SK-N-SH (cell line): ENCODE results near the gene CYBA. TPM values are rescaled to one million over a fixed set of nuclear protein-coding genes. Genes with fewer than 3 reads are reported as not detected.
A peak's percentile ranks its signal among the peaks of the same experiment; 100 is the strongest.

ENCODE experiments used
- CTCF ChIA-PET: fragments of 300-600, 350-600 bp; formaldehyde crosslinking; extraction: SDS; loops from one replicate; lab custom pipeline; 2021; lab: Yijun Ruan, JAX
- POLR2A ChIA-PET: fragments of 350-600 bp; sonication (Branson Sonifier 250); formaldehyde crosslinking; extraction: SDS; loops from one replicate; lab custom pipeline; 2020; ENCODE audit warnings: antibody characterized with exemption, inconsistent platforms; lab: Yijun Ruan, JAX
- DNase-seq: peaks from one replicate; pipeline ENCODE4 v3.0.0; 2012
- H2AFZ ChIP-seq: fragments of 200-600 bp; sonication (generic); 2 replicates; pipeline ENCODE4 v1.8.1; 2016; ENCODE audit warnings: antibody characterized with exemption, mild to moderate bottlenecking, low read depth
- H3F3A ChIP-seq: fragments of 200-600 bp; sonication (generic); replicated peaks from 2 replicates; pipeline ENCODE3; 2016; ENCODE audit warnings: antibody characterized with exemption, mild to moderate bottlenecking; ENCODE audit not compliant: insufficient read depth
- H3K27ac ChIP-seq, 2 experiments: fragments of 200-500 bp in 1 of 2; fragments of 200-600 bp in 1 of 2; sonication (Bioruptor generic) in 1 of 2; sonication (generic), shearing (Covaris generic) in 1 of 2; 2 replicates each; pipeline versions ENCODE4 v1.5.1 to v1.6.1; 2014 to 2016; ENCODE audit warnings: low read depth in 2 of 2, inconsistent platforms in 1 of 2, low read length in 1 of 2, mild to moderate bottlenecking in 1 of 2, mixed read lengths in 1 of 2
- H3K27me3 ChIP-seq: fragments of 200-600 bp; sonication (generic), shearing (Covaris generic); 2 replicates; pipeline ENCODE4 v1.6.1; 2016; ENCODE audit warnings: mixed run types; ENCODE audit not compliant: insufficient read depth
- H3K36me3 ChIP-seq, 2 experiments: fragments of 200-500 bp in 1 of 2; fragments of 200-600 bp in 1 of 2; sonication (Bioruptor generic) in 1 of 2; sonication (generic) in 1 of 2; replicated peaks in 1 of 2; 2 replicates each; pipeline versions ENCODE3 to v1.5.1; 2014 to 2016; ENCODE audit warnings: low read length in 1 of 2, mild to moderate bottlenecking in 1 of 2; ENCODE audit not compliant: insufficient read depth in 2 of 2, control insufficient read depth in 1 of 2
- H3K4me1 ChIP-seq, 2 experiments: fragments of 200-500 bp in 1 of 2; fragments of 200-600 bp in 1 of 2; sonication (Bioruptor generic) in 1 of 2; sonication (generic), shearing (Covaris generic) in 1 of 2; 2 replicates each; pipeline versions ENCODE4 v1.5.1 to v1.6.1; 2014 to 2016; ENCODE audit warnings: low read depth in 1 of 2, low read length in 1 of 2, mixed run types in 1 of 2; ENCODE audit not compliant: insufficient read depth in 2 of 2, control insufficient read depth in 1 of 2
- H3K4me2 ChIP-seq: fragments of 200-600 bp; sonication (generic), shearing (Covaris generic); 2 replicates; pipeline ENCODE4 v1.6.1; 2017; ENCODE audit warnings: mixed run types
- H3K4me3 ChIP-seq, 2 experiments: fragments of 200-500 bp in 1 of 2; fragments of 200-600 bp in 1 of 2; sonication (Bioruptor generic) in 1 of 2; sonication (generic), shearing (Covaris generic) in 1 of 2; 2 replicates each; pipeline versions ENCODE4 v1.5.1 to v1.8.1; 2014 to 2016; ENCODE audit warnings: low read depth in 2 of 2, inconsistent platforms in 1 of 2, low read length in 1 of 2, mild to moderate bottlenecking in 1 of 2, mixed read lengths in 1 of 2, moderate library complexity in 1 of 2
- H3K79me2 ChIP-seq: fragments of 200-600 bp; sonication (generic); 2 replicates; pipeline ENCODE4 v1.8.1; 2017; ENCODE audit warnings: mild to moderate bottlenecking; ENCODE audit not compliant: insufficient read depth
- H3K9ac ChIP-seq: fragments of 200-600 bp; sonication (generic); 2 replicates; pipeline ENCODE4 v1.6.1; 2017; ENCODE audit warnings: mixed run types
- H3K9me2 ChIP-seq: fragments of 200-600 bp; sonication (generic); 2 replicates; pipeline ENCODE4 v1.6.1; 2017; ENCODE audit warnings: mixed run types
- H3K9me3 ChIP-seq: fragments of 200-600 bp; sonication (generic); 2 replicates; pipeline ENCODE4 v1.6.1; 2017; ENCODE audit warnings: mixed run types, mild to moderate bottlenecking, moderate library complexity
- H4K20me1 ChIP-seq: fragments of 200-600 bp; sonication (generic); 2 replicates; pipeline ENCODE4 v1.6.1; 2017; ENCODE audit warnings: mild to moderate bottlenecking, mixed run types; ENCODE audit not compliant: insufficient read depth
- EP300 ChIP-seq, 2 experiments: IDR thresholded peaks; 2 replicates each; pipeline versions ENCODE4 v1.4.0 to v1.6.1; 2012; ENCODE audit warnings: borderline replicate concordance in 1 of 2, low read depth in 1 of 2, low read length in 1 of 2
- EZH2phosphoT487 ChIP-seq: fragments of 200-600 bp; sonication (generic); IDR thresholded peaks from 2 replicates; pipeline ENCODE4 v1.6.1; 2017; ENCODE audit warnings: low read depth, mixed run types, mild to moderate bottlenecking, antibody characterized with exemption, moderate library complexity, borderline replicate concordance
- FOXM1 ChIP-seq: IDR thresholded peaks from 2 replicates; pipeline ENCODE4 v1.4.0; 2012; ENCODE audit warnings: low read depth, mild to moderate bottlenecking
- GABPA ChIP-seq: IDR thresholded peaks from 2 replicates; pipeline ENCODE4 v1.4.0; 2012; ENCODE audit warnings: low read depth, mild to moderate bottlenecking
- MEF2A ChIP-seq: IDR thresholded peaks from 2 replicates; pipeline ENCODE4 v1.4.0; 2012; ENCODE audit warnings: low read depth, borderline replicate concordance
- MXI1 ChIP-seq: IDR thresholded peaks from 2 replicates; pipeline ENCODE4 v1.6.1; 2012; ENCODE audit warnings: mild to moderate bottlenecking, low read depth, low read length, improper control_type of control experiment
- NRF1 ChIP-seq: IDR thresholded peaks from 2 replicates; pipeline ENCODE4 v1.6.1; 2012; ENCODE audit warnings: low read depth, mild to moderate bottlenecking, low read length
- POLR2AphosphoS5 ChIP-seq: IDR thresholded peaks from 2 replicates; pipeline ENCODE4 v1.6.1; 2012; ENCODE audit warnings: low read depth, low read length
- RFX5 ChIP-seq: IDR thresholded peaks from 2 replicates; pipeline ENCODE4 v1.6.1; 2012; ENCODE audit warnings: mild to moderate bottlenecking, improper control_type of control experiment, low read length
- SIN3A ChIP-seq: IDR thresholded peaks from 2 replicates; pipeline ENCODE4 v1.6.1; 2012; ENCODE audit warnings: low read depth, mild to moderate bottlenecking, low read length, moderate library complexity, borderline replicate concordance
- TEAD4 ChIP-seq: IDR thresholded peaks from 2 replicates; pipeline ENCODE4 v1.4.0; 2012; ENCODE audit warnings: mild to moderate bottlenecking, borderline replicate concordance; ENCODE audit not compliant: insufficient read depth
- USF1 ChIP-seq: IDR thresholded peaks from 2 replicates; pipeline ENCODE4 v1.4.0; 2012; ENCODE audit warnings: low read depth, borderline replicate concordance
- ZBTB33 ChIP-seq: IDR thresholded peaks from 2 replicates; pipeline ENCODE4 v1.4.0; 2012; ENCODE audit warnings: low read depth, borderline replicate concordance
- WGBS: methylation state at CpG from one replicate; pipeline ENCODE4 v1.1.6; 2017; ENCODE audit warnings: low lambda C conversion rate; 5-methylcytosine and 5-hydroxymethylcytosine counted together
- polyA plus RNA-seq, 3 experiments: library from polyadenylated mRNA; depleted of rRNA; stranded (reverse); fragments of >200 nt; gene quantifications; 2 replicates each; pipeline ENCODE4 v1.2.3, GENCODE V29; 2012
- TF ChIP-seq, protein P1 (sequence below): fragments of 150-350 bp; IDR thresholded peaks from 2 replicates; pipeline ENCODE4 v1.6.1; 2017; ENCODE audit warnings: antibody characterized with exemption, low read length, low read depth, borderline replicate concordance
- TF ChIP-seq, protein P2 (sequence below): IDR thresholded peaks from 2 replicates; pipeline ENCODE4 v1.4.0; 2012; ENCODE audit warnings: low read depth
- TF ChIP-seq, protein P3 (sequence below): fragments of 200-600 bp; sonication (generic); IDR thresholded peaks from 2 replicates; pipeline ENCODE4 v1.6.1; 2017; ENCODE audit warnings: antibody characterized with exemption, mild to moderate bottlenecking, moderate library complexity

The CYBA gene
- polyA plus RNA-seq, 1 of the 3 experiments (the other 2 are of a cell fraction), result 176 TPM

GRCh38 chr16:88687254-88687576 is 36.4 kb upstream of the CYBA start:
- POLR2A ChIA-PET, result interaction anchor here (1.0 kb wide), 1 partner anchor 14 kb away, joined by 3 read pairs; no protein-coding TSS in a partner anchor
- Histone ChIP-seq H3K27ac (no peak overlapping the region), H3K79me2 (no peaks in the 10 kb centered on the region), H3K9me3 (no peaks in the 10 kb centered on the region), H2AFZ (no peak overlapping the region), H4K20me1 (no peaks in the 10 kb centered on the region), H3K27me3 (no peaks in the 10 kb centered on the region; the same call in 1 of the 2 replicates)
- 52% methylated on average over 8 of the region's 10 CpGs for WGBS
- TF ChIP-seq USF1 (no peak), EP300 (IDR thresholded peaks at IDR 0.05; ENCODE audit: borderline replicate concordance in 1 of 2, low read depth in 1 of 2, low read length in 1 of 2) (no peak), POLR2AphosphoS5 (no peak)
- TF ChIP-seq, all 33 proteins: peak for 0
- Histone ChIP-seq H3K4me3 (no peak overlapping the region), H3K4me1 (peaks cover 5 to 12% of the 10 kb centered on the region in 2 experiments; a peak in 2 of 4 replicates), H3F3A (peaks cover 5% of the 10 kb centered on the region), H3K4me2 (no peak overlapping the region), H3K36me3 (no peaks in the 10 kb centered on the region), H3K9ac (no peak overlapping the region), H3K9me2 (no peaks in the 10 kb centered on the region)
- no peak for DNase-seq
- CTCF ChIA-PET, result interaction anchor here (0.7 to 2.1 kb wide), 4 partner anchors 11 to 50 kb away, joined by 3 to 9 read pairs (median 4); no protein-coding TSS in a partner anchor

DNA sequence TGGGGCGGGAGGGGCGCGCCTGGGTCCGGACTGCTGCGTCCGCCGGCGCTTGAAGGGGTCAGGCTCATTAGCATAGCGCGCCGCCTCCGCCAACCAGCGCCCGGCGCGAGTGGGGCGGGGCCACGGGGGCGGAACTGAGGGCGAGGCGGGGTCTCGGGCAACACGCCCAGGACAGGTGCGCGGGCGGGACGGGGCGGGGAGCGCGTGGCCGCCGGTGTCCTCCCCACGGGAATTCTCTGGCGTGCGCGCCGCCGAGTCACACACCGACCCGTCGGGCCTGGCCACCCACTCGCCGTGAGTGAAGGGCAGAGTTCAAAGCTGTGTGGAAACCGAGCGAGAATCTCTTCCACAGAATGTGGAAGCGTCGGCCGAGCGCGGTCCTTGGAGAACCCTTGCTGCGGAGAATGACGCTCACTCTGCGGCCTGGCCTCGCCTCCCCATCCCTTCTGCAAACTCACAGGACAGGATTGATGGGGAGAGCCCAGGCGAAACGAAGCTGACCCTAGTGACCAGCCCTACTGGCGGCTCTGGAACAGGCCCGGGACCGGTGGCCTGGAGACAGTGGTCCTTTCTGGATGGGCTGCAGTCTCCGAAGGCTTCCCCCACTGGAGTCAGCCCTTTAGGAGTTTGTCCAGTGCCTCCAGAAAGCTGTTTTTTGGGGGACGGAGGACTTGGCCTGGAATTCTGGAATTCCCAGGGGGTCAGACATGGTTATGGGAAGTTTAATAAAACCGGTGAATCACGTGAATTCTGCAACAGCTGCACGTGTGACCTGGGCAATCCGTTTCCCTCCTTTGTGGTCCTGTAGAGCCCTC is 35.8 kb upstream of the CYBA start, which contains the start of gene SNAI3:
SNAI3 (minus strand) TSS at position 69 of the 815 bp plus-strand sequence. CDS start 101 bp downstream, outside the sequence.
- POLR2A ChIA-PET, result interaction anchor here (1.0 kb wide), 1 partner anchor 14 kb away, joined by 3 read pairs; no protein-coding TSS in a partner anchor
- Histone ChIP-seq H3K4me2 (peak within 1 kb of the TSS; percentile 98), H2AFZ (0 out of 2 replicates have a peak within 1 kb of the TSS, but pooled peaks have one; percentile 74), H3K36me3 (no peaks in the 10 kb centered on the region), H3K4me3 (peak within 1 kb of the TSS; percentile 51 to 73), H3K27me3 (no peaks in the 10 kb centered on the region; the same call in 1 of the 2 replicates), H3F3A (peaks cover 5% of the 10 kb centered on the region), H3K9me2 (no peaks in the 10 kb centered on the region), H3K27ac (no peak within 1 kb of the TSS), H3K79me2 (no peaks in the 10 kb centered on the region), H3K9ac (no peak within 1 kb of the TSS), H4K20me1 (no peaks in the 10 kb centered on the region), H3K4me1 (peaks cover 5 to 12% of the 10 kb centered on the region in 2 experiments; a peak in 2 of 4 replicates), H3K9me3 (no peaks in the 10 kb centered on the region)
- CTCF ChIA-PET, result interaction anchor here (0.7 to 2.1 kb wide), 6 partner anchors 12 to 51 kb away, joined by 3 to 12 read pairs (median 5); no protein-coding TSS in a partner anchor
- 24% methylated on average over 22 of the region's 65 CpGs for WGBS
- TF ChIP-seq FOXM1, result no peak
- TF ChIP-seq NRF1, result no peak
- TF ChIP-seq MEF2A, result no peak
- no peak for TF ChIP-seq GABPA
- TF ChIP-seq MXI1, result no peak
- TF ChIP-seq ZBTB33, result no peak
- TF ChIP-seq, protein P1, sequence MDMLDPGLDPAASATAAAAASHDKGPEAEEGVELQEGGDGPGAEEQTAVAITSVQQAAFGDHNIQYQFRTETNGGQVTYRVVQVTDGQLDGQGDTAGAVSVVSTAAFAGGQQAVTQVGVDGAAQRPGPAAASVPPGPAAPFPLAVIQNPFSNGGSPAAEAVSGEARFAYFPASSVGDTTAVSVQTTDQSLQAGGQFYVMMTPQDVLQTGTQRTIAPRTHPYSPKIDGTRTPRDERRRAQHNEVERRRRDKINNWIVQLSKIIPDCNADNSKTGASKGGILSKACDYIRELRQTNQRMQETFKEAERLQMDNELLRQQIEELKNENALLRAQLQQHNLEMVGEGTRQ, result no peak
- TF ChIP-seq, protein P2, sequence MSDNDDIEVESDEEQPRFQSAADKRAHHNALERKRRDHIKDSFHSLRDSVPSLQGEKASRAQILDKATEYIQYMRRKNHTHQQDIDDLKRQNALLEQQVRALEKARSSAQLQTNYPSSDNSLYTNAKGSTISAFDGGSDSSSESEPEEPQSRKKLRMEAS, result no peak
- no peak for TF ChIP-seq EZH2phosphoT487
- TF ChIP-seq SIN3A, result no peak
- TF ChIP-seq TEAD4, result no peak
- TF ChIP-seq RFX5, result no peak
- TF ChIP-seq, protein P3, sequence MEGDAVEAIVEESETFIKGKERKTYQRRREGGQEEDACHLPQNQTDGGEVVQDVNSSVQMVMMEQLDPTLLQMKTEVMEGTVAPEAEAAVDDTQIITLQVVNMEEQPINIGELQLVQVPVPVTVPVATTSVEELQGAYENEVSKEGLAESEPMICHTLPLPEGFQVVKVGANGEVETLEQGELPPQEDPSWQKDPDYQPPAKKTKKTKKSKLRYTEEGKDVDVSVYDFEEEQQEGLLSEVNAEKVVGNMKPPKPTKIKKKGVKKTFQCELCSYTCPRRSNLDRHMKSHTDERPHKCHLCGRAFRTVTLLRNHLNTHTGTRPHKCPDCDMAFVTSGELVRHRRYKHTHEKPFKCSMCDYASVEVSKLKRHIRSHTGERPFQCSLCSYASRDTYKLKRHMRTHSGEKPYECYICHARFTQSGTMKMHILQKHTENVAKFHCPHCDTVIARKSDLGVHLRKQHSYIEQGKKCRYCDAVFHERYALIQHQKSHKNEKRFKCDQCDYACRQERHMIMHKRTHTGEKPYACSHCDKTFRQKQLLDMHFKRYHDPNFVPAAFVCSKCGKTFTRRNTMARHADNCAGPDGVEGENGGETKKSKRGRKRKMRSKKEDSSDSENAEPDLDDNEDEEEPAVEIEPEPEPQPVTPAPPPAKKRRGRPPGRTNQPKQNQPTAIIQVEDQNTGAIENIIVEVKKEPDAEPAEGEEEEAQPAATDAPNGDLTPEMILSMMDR, result no peak
- DNase-seq, result peak; percentile 97
